GM21825 (cell line): ENCODE data around the gene CD82.
"Not testable (repeated sequence)": the region's sequence is repeated elsewhere in the genome, so short reads cannot be mapped to it uniquely, and the experiment has no call there.

Experiments used
- ATAC-seq: cut with Tn5 transposase; IDR thresholded peaks from one replicate; pipeline ENCODE4 v1.9.1; 2021; ENCODE audit warnings: mild to moderate bottlenecking, moderate library complexity; ENCODE audit not compliant: unreplicated experiment

The CD82 gene

DNA sequence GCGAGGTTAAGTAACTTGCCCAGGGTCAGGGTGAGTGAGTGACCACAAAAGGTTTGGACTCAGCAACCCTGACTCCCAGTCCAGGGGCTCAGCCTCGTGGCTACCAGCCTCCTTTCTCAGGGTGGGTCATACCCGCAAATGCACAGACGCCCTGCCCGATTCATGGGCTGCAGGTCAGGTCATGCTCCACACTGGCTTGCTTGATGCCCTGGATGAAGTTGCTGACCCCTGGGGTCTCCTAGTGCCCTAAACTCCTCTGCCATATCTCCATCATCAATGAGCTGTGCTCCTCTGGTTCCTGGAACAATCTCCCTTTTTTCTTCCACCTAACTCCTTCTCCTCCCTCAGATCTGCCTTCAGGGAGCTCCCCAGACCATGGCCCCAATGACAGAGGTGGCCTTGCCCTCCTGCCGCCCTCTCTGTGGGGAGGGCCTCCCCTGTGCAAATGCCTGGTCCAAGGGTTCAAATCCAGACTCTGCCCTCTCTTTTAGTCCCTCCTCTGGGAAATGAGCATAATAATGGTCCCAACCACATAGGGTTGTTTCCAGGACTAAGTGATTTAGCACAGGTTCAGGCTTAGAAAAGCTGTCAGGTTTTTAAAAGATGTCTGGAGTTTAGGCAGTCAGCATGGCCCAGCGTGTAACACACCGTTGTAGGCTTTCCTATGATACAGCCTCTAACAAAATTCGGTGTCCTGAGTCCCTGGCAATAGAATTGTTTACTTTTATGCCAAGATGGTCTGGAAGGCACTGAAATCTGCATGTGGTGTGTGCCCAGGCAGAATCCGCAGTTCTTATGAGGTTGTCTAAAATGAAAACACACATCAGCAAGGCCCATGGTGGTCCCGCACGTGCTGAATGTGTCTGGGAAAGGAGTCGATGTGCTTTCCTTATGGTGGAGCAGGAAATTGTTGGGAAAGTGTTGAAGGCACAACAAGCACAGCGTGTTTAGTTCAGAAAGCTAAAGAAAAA is 63.6 kb downstream of the CD82 start:
- no peak for ATAC-seq

DNA sequence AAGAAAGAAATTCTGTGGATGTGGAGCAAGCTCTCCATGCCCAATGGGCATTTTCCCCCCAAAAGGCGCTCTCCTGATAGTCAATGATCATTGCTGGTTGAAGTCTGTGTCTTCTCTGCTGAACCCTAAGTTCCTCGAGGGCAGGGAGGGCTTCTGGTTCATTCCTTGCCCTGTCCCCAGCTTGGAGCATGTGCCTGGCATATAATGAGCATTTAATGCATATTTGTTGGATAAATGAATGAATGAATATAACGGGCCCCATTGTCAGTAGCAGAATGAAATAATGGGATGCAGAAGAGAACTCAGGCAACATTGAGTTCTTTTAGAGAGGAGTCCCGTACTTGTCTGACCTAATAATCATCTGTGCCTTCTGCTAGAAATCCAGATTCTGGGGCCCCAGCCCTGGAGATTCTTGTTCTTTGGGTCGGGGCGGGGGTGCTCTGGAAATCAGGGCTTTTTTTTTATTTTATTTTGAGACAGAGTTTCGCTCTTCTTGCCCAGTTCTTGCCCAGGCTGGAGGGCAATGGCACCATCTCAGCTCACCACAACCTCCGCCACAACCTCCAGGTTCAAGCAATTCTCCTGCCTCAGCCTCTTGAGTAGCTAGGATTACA is 64.4 kb downstream of the CD82 start:
- ATAC-seq: no peak

DNA sequence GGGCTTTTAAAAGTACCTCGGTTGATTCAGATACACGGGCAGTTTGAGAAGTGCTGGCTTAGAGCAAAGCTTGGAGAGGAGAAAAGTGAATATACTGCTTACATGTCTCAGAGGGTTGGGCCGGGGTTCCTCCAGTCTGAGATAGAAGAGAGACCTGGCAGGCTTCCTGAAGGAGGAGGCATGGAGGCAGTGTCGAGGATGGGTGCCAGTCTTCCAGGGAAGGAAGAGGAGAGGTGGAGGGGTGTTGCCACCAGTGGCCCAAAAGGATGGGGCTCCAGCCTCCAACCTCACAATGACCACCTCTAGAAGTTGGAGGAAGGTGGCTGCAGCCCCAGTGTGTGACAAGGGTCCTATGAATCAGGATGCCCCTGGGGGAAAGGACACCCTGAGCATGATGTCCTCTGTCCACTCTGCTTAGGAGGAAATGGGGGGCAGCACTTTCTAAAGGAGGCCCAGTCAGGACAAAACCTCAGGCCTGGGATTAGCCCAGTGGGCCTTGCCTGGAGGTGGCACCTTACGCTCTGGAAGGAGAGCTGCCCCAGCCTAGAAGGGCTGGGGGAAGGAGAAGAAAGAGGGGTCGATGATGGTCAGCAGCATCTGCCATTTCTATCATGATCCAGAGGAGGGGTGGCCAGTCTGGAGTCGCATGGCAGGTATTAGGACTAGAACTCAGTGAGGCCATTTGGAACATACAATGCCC is 65.2 kb downstream of the CD82 start:
- no peak for ATAC-seq

DNA sequence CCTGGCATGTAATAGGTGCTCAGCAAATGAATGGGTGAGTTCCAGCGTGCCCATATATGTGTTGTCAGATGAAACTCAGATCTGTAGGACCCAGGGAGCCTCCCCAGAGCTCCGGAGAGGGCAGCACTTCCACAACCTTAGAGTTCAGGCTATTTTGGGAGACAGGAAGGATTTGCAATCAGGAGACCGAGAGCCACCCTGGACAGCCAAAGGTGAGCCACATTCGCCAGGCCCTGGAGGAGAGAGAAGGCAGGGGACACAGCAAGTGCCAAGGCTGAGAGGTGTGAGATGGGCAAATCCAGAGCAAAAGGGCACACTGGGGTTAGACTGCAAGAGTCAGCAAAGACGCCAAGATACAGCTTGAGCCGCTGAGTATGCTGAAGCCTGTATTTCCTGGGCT is 66.4 kb downstream of the CD82 start:
- no peak for ATAC-seq

DNA sequence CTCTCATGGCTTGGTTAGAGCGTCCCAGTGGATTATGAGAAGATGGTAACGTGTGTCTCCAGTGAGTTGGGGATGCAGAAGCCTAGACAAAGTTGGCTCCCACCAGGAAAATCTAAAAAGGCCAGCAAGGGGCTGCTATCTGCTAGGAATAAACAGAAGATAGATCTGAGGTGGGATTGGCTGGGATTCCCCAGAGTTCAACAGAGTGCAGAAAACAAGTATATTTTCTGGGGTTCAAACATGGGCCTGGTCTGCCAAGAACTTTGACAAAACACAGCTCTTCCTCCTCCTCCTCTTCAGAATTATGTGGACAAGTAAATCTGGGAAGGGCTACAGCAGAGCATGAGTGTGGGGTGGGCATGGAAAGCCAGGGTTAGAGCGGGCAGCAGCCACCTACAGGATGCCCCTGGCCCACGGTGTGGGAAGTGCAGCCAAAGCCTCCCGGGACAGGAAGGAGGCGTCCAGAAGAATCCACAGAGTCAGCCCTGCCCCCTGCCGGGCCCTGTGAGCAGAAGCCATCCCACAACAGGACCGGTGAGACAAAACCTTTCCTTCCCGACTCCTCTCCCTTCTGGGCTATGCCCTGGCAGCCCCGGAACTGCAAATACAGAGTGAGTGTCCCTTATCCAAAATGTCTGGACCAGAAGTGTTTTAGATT is 67.1 kb downstream of the CD82 start:
- ATAC-seq: no peak

DNA sequence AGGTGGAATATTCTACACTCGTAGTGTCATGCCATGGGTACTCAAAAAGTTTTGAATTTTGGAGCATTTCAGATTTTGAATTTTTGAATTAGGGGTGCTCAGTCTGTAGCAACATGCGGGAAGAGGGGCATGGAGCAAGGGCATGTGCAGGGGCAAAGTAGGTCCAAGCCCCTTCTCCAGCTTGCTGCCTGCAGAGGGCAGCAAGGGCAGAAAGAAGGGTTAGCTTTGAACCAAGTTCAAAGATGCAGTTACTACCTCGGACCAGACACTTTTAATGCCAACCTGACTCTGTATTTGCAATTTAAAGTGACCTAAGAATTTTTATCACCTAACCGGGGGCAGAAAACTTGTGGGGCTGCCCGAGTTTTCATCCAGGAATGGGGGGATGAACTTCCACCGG is 68.2 kb downstream of the CD82 start:
- no peak for ATAC-seq

DNA sequence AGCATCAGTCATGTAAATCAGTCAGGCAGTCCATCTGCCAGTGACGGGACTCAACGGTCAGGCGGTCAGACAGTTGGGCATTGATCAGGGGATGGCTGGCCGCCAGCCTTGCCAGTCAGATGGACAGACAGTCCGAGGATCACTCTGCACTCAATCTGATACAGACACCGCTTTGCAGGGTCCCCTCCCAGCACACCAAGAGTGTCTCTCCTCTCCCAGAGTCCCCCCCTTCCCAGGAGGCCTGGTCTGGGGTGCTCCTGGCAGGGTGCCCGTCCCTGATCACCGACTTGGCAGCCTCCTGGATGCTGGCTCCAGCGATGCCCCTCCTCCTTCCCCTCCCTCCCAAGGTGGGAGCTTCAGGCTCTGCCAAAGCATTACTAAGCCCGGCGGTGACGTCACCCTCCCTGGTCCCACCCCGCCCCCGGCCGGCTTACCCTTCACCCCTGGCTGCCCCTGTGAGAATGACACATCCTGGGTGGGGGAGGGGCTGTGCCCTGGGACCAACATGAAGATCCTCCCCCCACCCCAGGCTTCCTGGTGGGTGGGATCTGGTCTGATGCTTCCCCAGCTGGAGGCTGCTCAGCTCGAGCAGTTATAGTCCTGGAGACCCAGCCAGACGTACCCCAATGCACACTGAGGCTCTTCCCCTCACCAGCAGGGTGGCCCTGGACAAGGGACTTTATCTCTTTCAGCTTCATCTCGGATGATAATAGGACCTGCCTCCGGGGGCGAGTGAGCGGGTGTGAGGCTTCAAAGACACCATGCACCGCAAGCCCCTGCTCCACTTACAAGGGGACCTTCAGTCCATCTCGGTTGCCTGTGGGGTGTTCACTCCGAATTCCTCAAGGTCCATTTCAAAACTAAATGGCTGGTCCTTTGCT is 69.2 kb downstream of the CD82 start:
- ATAC-seq: no peak

DNA sequence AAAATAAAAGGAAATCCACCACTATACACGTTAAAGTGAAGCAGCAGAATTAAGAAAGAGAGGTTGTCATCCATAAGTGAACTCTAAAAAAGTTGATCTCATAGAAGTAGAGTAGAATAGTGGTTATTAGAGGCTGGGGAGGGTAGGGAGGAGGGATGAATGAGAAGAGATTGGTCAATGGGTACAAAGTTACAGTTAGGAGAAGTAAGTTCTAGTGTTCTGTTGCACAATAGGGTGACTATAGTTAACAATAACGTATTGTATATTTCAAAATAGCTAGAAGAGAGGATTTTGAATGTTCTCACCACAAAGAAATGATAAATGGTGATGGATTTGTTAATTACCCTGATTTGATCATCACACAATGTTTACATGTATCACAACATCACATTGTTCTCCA is 72.0 kb downstream of the CD82 start:
- ATAC-seq: no peak

DNA sequence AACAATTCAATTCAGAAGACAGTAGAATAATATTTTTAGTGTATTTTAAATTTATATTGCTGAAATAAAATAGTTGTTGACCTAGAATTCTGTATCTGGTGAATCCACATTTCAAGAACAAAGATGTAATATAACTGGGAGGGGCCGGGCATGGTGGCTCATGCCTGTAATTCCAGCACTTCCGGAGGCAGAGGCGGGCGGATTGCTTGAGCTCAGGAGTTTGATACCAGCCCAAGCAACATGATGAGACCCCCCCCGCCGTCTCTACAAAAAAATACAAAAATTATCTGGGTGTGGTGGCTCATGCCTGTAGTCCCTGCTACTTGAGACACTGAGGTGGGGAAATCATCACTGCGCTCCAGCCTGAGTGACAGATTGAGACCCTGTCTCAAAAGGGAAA is 72.6 kb downstream of the CD82 start:
- no peak for ATAC-seq

DNA sequence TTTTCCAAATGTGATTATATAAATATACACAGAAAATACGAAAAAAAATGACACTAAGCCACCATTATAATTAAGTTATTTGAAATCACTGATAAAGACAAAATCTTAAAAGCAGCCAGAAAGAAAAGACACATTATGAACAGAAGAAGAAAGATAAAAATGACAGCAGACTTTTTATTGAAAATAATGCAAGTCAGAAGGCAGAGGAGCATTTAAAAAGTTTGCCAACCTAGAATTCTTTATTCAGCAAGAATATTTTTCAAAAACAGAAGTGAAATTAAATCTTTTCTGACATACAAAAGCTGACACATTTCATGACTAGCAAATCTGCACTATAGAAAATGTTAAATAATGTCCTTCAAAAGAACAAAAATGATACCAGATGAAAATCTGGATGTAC is 77.8 kb downstream of the CD82 start:
- ATAC-seq: no peak

DNA sequence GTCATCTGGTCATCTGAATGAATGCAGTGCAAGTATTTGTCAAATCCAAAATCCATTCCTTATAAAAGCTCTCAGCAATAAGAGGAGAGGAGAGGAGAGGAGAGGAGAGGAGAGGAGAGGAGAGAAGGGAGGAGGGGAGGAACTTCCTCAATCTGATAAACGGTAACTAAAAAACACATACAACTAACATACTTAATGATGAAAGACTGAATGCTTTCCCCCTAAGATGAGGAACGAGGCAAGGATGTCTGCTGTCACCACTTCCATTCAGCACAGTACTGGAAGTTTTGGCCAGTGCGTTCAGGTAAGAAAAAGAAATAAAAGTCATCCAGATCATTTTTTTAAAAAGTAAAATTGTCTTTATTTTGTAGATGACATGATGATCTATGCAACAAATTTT is 80.4 kb downstream of the CD82 start:
- no peak for ATAC-seq

DNA sequence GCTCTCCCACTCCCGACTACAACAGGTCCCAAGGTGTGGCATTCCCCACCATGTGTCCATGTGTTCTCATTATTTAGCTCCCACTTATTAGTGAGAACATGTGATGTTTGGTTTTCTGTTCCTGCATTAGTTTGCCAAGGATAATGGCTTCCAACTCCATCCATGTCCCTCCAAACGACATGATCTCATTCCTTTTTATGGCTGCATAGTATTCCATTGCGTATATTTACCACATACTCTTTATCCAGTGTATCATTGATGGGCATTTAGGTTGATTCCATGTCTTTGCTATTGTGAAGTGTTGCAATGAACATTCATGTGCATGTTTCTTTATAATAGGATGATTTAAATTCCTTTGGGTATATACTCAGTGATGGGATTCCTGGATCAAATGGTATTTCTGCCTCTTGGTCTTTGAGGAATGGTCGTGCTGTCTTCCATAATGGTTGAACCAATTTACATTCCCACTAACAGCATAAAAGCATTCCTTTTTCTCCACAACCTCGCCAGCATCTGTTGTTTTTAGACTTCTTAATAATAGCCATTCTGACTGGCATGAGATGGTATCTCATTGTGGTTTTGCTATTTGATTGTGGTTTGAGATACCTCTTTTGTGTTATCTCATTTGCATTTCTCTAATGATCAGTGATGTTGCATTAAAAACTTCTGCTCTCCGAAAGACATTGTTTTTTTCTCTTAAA is 81.9 kb downstream of the CD82 start:
- not testable (repeated sequence) for ATAC-seq

DNA sequence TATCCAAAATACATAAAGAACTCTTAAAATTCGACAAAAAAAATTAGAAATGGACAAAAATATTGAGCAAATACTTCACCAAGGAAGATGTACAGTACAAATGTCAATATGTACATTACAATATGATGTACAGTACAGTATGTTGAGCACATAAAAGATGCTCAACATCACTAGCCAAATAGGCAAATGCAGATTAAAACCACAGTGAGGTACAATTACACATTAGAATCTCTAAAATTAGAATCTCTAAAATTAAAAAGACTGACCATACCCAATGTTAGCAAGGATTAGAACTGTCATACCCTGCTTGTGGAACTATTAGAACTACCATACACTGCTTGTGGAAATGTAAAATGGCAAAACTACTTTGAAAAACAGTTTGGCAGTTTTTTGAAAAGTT is 82.6 kb downstream of the CD82 start:
- no peak for ATAC-seq

DNA sequence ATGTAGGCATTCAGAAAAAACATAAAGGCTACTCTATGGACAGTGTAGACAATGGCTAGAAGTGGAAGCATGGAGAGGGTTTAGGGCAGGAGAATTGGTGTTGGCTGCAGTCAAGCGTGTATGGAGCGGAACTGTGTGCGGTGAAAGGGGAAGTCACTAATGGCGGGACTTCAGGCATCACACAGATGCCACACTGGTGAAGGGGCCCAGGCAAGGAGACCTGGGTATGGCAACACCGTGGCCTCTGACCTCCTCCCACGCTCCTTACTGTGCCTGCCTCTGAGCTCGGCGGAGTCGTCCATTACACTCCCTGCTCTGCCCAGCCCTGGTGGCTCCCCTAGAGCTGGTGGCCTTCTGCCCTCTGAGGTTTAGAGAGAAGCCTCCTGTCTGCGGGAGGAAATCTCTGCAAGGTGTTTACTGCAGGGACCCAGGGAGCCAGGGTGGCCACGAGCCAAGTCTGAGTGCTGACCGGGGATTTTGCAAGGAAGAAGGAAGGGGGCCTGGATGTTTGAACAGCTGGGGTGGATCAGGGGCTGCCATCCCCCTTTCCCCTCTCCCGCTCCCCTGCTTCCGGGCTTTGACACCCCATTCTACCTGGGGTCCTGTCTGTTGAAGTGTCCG is 86.2 kb downstream of the CD82 start:
- ATAC-seq: no peak

DNA sequence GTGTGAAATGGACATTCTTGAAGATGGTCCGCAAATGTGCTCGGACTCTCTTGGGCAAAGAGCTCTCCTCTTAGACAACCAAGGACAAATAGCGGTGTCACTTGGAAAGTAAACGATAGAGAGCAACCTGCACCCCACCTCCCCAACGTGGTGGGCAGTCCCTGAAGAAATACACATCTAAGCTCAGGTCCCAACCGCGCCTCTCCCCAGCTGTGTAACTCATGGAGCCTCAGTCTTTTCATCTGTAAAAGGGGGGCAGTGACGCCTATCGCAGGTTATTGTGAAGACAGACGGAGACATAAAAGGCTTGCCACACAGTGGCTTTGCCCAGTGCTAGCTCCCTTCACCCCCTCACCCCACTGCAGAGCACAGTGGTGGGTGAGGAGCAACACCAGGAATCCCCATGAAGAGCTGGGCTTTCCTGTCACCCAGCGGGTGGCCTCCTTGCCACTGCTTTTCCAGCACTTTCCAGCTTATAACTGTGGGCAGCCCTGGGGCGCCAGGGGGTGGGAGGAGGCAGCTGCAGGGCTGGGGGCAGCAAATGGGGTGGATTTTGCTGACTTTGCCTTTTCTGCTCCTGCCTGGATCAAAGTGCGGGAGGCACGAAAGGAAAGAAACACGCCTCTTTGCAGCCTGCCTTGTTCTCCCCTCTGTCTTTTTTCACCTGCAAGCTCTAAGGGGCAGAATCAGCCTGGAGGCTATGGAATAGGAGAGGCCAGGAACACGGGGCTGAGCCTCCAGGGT is 87.6 kb downstream of the CD82 start:
- no peak for ATAC-seq

DNA sequence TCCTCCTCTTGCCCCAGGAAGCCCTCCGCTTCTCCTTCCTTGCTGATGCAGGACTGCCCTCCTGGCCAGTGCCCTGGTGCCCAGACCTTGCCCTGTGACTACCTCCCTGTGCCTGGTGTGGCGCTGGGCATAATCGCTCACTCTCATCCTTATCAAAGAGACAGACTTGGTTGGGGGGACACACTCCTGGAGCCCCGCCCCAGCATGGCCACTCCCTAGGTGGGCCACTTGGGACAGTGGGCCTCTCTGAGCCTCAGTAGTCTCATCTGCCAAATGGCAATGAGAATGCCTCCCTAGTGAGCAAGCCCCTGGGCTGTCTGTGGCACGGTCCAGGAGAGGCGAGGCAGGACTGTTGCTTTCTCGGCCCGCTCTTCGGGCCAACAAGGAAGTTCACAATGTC is 88.6 kb downstream of the CD82 start:
- no peak for ATAC-seq

DNA sequence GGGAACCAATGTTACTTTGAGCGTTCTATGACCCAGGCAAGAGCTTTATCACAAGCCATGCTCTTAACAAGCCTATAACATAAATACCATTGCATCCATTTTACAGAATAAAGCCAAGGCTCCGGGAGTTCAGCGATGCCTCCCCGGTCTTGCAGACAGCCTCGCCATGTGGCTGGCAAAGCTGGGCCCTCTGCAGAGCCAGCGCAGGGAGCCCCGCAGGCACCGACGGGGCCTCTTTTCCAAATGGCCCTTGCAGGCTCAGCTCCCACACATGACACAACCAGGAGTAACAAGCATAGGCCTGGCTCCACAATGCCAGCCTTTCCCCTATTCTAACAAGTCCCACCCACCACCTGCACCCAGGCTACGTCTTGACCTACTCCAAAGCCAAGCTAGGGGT is 89.1 kb downstream of the CD82 start:
- ATAC-seq: no peak

DNA sequence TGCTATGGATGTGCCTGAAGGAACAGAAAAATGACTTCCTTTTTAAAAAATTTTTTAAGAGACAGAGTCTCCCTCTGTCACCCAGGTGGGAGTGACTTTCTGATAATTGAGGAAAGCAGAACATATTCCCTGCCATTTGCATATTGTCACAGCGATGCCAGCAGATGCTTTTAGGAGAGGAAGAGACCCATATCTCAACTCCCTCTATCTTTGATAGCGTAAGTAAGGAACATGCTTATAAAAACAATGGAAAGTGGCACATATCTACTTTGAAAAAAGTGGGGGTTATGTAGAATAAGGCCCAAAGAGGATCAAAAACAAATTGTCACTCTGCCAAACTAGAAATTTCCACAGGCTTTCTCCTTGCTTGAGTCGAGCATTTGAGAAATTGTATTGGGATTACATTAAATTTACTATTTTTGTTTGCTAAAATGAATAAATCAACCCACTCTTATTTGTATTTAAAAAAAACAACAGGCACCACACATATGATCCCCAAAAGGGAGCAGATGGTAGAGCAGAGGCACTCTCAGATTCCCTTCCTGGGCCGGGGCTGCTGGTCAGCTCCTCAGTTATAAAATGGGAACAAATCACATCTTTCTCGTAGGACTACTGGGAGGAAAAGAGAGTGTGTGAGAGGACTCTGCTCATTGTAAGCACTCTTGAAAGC is 92.5 kb downstream of the CD82 start:
- no peak for ATAC-seq
